CD4-positive, alpha-beta T cell treated with Interleukin-15 for 4 hours (primary cell): Measurements from ENCODE around the gene SRP68.
"Not testable (repeated sequence)": the region's sequence is repeated elsewhere in the genome, so short reads cannot be mapped to it uniquely, and the experiment has no call there.

Experiments used
- DNase-seq: peaks from one replicate; pipeline ENCODE4 v3.0.0-alpha.2; 2020; ENCODE audit warnings: low spot score

The SRP68 gene

DNA sequence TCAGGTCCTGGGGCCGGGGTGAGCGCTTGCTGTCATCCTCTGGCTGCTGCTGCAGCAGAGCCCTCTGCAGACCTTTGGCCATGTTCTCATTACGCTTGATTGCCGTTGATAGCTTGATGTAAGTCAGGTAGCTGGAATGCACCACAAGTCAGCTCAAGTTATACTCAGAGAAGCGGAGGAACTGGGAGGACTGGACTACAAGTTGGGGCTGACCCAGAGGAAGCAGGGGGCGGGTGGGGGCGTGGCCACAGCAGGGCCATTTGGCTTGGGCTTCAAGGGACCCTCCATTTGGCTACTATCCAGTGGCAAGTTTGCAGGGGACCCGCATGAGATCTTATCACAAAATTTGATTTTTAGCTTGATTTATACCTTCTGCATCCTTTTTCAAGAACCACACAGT lies 26.3 kb downstream of the SRP68 start:
- DNase-seq: no peak

DNA sequence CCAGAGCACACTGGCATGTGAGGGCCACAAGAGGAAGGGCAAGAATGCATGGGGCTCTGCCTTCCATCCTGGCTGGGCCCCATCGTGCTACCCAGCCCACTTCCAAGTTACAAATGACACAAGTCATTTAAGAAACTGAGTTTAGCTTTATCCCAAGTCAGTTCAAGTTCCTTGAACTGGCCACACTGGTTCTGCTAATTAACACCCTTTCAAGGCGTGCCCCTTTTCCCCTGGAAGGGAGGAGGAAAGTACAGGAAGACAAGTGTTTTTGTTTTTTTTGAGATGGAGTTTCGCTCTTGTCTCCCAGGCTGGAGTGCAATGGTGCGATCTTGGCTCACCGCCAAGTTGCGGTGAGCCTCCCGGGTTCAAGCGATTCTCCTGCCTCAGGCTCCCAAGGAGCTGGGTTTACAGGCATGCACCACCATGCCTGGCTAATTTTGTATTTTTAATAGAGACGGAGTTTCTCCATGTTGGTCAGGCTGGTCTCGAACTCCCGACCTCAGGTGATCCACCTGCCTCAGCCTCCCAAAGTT lies 27.8 kb downstream of the SRP68 start:
- not testable (repeated sequence) for DNase-seq

DNA sequence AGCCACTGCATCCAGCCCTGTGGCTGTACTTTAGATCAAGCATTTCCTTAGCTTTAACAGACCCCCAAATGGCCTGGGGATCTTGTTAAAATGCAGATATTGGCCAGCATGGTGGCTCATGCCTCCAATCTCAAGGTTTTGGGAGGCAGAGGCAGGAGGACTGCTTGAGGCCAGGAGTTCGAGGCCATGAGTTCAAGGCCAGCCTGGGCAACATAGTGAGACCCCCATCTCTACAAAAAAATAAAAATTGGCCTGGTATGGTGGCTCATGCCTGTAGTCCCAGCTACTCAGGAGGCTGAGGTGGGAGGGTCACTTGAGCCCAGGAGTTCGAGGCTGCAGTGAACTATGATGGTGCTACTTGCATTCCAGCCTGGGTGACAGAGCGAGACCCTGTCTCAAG lies 29.4 kb downstream of the SRP68 start:
- DNase-seq: not testable (repeated sequence)

DNA sequence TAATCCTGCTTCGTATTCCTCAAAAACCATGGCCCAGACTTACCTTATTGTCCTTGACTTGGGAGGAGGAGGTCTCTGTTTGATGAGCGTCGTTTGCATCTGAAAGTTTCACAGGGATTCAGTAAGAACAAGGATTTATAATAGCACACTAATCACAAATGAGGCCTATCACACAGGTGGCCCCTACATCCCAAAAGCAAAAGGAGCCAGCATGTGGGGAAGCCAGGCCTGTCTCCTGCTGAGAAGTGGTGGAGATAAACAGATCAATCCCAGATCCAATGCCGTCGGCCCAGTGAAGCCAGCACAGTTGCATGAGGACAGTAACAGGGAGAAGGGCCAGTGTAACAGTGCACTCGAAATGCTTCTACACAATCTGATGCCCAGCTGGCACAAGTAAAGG lies 31.9 kb downstream of the SRP68 start:
- no peak for DNase-seq

DNA sequence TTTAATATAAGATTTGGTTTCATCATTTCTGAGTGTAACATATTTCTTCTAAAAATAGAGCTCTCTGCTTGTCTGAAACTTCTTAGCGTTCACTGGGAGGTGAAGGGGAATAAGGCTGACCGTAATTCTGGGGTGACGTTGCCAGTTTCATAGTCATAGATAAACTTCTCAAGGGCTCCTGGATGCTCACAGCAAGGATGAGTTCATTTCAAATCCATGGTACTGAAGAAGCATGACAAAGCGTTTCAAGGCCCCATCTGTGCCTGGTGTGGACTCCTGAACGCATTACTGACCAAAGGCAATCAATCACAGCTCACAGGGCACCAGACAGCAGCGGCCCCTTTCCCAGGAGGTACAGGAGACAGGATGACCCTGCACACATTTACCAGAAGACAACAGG lies 33.2 kb downstream of the SRP68 start:
- DNase-seq: no peak

DNA sequence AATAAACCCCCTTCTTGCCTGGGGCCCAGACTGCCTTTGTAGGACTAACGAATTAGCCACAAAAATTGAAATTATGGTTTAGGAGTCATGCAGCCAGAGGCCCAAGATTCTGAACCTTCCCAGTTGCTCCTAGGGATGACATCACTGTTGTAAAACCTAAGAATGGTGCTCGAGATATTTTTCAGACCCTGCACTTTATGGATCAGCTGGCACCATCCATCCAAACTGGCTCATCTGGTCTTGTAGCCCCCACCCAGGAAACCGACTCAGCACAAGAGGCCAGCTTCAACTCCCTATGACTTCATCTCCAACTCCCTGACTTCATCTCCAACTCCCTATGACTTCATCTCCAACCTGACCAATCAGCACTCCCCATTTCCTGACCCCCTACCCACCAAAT lies 34.3 kb downstream of the SRP68 start:
- no peak for DNase-seq

DNA sequence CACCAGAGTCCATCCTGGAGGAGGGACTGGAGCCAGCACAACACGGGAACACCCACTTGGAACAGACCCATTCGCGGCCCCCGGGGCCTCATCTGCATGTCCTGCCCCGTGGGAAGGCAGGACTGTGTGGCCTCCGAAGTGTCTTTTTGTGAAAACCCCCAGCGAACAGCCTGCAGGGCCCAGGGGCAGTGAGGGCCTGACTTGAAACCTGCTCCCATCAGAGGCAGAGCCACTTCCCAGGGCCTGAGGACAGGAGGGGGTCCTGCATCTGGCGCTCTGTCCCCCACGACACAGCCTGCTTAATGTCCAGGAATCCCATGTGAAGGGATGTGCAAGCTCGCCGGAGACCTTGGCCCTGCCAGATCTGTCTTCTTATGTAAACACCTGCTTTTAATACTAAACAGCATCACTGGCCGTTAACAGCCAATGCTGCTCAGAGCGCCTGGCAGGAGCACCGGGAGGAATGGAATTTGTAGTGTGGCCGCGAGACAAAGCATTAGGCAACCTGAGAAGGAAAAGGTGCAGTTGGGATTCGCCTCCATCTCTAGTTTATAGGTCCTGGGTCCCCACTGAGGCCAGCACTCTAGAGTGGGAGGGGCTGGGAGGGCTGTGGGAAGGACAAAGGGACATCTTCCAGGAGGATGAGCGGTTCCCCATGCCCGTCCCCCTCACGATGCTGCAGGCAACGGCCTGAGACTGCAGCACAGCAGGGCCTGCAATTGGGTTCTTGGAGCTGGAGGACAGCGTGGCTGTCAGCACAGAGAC lies 35.6 kb downstream of the SRP68 start:
- no peak for DNase-seq

DNA sequence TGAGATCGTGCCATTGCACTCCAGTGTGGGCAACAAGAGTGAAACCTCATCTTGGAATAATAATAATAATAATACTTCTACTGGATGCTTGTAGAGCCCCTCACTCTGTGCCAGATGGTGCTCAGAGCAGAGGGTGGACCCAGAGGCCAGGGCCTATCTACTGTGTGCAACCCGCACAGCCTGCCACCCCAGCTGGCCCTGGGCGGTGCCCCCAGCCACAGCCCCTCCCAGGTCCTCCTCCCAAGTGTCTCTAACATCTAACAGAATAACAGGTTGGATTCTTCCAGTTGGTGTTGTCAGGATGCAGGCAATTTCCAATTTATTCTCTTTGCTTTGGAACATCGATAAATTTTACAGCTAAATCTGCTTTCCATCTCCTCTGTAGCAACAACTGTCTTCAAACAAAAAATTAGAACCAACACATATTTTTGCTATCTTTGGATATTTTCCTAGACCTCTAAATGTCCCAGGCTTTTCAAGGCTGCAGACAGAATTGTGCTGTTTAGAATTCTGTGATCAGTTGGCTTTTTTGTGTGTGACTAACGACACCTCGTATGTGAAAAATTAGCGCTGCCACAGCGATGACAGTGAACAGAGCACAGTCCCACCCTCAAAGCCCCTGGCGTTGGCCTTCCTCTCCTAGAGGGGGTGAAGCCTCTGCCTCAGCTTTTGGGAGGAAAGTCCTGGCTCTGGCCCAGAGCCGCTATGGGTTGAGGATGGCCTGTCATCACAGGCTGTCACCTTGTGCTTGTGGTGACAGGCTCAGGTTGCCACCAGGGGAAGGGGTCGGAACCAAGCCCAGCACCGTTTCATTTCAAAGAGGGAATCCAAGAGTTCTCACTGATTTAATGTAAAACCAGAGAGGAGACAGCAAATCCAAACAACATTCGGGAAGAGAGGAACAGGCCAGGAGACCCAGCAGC lies 37.6 kb downstream of the SRP68 start:
- no peak for DNase-seq

DNA sequence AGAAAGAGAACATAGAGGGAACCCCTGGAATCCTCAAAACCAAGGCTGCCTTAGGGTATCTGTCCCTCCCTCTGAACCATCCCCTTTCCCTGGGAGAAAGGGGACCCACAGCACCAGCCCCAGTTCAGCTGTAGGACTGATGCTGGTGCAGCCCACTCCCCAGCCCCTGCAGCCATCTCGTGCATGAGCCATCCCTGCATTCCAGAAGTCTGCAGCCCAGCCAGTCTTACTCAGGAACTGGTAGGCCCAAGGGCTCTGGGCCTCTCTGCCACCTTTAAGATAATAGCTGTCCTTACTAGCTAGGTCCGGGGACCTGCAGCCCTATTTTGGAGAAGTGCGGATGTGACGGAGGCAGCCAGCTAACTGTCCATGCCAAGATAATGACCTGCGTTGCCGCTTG lies 39.2 kb downstream of the SRP68 start:
- DNase-seq: no peak

DNA sequence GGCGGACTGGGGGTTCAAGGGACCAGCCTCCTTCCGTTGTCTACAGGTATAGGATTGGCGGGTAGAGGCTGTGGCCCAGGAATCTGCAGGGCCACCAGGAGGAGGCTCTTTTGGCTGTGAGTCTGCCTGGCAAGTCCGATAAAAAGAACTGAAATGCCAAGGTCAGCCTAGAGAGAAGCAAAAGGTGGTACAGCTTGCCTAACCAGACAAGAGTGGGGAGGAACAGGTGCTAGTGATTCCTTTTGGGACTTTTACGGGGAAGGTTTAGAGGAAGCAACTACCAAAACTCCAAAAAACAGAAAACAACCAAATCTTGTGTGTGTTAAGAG lies 39.6 kb downstream of the SRP68 start:
- DNase-seq: no peak

DNA sequence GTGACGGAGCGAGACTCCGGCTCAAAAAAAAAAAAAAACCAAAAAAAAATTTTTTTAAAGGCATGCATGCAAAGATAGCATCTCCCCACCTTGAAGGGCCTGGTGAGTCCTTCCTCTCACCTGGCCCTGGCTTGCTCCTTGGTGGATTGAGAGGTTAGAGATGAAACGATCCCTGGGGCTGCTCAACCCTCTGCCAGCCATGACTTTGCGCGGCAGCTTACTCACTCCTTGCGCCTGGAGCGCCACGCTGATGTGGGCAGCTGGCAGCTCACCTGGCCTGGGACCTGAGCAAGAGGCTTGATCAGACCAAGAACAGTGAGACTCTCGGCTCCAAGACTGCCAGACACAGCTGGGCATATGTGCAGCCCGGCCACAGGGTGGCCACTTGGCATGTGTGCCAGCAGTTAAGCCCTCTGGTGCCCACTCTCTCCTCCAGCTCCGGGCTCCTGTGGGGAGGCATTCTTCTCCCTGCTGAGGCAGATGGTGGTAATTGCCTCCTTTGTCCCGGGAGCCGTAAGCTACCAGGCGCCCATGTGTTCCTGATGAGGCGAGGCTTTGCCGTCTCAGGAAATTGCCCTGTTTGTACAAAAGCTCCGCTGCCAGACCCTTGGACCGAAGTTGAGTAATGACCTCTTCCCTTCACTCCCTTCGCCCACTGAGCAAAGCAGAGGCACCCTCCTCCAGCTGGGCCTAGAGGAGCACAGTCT lies 40.1 kb downstream of the SRP68 start:
- DNase-seq: no peak

DNA sequence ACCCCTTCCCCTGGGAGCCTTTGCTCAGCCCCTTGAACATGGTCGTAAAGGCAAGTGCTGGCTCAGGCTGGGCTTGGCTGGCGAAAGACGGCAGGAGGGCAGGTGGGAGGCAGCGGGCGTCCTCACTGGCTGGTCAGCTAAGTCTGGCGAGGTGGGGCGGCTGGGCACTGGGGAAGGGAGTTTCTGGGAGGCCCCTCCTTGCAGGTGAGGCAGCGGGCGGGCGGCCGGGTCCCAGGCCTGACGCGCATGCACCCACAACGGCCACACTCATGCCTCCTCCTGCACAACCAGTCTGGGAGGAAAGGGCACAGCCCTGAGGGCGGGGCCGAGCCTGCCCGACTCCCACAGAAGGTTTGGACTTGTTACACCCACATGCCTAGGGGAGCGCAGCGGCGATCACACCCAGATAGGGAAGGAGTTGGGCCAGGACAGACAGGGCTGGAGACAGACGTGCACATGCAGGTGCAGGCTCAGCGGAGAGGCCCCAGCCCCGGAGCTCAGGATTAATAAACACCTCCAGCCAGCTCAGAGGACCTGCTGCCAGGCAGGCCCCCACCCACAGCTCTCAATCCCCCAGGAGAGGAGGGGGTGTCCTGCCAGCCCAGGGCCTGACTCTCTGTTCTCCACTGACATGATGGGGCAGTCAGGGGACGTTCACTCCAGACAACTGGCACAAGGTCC lies 45.0 kb downstream of the SRP68 start, which contains the start of gene EVPL:
EVPL (minus strand) TSS at position 148 of the 681 bp plus-strand sequence; CDS start at position 40, 108 bp downstream.
- no peak for DNase-seq

DNA sequence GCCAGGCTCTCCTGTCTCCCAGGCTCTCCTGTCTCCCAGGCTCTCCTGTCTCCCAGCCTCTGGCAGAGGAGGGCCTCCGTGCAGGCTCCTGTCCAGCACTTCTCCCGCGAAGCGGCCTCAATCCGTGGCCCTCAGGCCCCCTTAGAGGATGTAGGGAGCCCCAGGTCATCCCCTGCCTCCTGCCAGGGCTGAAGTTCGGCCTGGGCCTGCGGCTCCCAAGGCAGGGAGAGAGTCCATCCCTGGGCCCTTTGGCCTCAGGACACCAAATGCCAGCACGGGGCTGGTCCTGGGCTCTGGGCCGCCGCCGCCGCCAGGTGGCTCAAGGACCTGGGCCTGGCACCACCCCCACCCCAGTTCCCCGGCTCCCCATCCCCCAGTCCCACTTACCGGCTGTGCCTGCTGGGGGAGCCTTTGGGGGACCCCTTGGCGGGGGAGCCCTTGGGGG lies 45.6 kb downstream of the SRP68 start:
- no peak for DNase-seq

DNA sequence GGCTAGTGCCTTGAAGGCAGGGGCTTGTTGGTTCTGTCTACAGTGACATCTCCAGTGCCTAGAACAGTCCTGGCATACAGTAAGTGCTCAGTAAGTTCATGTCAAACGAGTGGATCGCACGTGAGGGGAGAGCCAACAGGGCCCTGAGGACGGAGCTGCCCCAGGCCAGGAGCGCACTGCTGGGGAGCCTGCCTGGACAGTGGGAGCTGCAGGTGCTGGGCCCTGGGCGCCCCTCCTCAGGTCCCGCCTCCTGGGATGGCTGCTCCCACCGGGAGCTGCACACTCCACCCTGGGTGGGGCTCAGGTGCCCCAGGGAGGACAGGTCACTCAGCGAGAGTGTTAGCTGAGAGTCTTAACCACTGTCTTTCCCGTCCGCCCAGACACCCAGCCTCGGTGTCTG lies 47.0 kb downstream of the SRP68 start:
- no peak for DNase-seq

DNA sequence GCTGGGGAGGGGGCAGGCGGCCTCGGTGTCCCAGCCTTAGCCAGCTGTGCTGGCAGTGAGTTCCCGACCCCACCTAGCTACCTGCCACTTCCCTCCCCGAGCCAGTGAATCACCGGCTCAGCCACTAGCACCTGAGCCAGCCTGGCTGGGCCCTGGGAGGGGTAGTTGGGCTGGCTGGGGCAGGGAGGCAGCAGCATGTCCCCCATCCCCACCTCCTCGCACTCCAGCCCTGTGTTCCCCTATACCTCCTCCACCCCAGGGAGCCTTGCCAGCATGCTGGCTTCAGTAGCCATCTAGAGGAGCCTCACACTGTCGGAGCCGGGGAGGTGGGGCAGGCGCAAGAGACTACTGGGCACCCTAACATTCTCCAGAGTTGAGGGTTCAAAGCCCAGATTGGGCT lies 48.0 kb downstream of the SRP68 start:
- no peak for DNase-seq

DNA sequence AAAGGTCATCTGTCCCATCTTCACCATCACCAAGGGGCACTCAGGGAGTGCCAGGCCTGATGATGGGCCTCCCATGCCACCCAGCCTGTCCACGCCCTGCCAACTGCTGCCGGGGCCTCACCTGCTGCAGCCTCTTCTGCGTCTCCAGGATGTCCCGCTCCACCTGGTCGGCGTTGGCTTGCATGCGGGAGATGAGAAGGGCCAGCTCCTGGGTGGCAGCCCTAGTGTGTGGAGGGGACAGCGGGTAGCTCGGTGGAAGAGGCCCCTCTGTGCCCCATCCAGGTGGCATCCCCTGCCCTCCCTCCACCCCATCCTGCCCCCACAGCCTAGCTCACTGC lies 48.4 kb downstream of the SRP68 start:
- no peak for DNase-seq

DNA sequence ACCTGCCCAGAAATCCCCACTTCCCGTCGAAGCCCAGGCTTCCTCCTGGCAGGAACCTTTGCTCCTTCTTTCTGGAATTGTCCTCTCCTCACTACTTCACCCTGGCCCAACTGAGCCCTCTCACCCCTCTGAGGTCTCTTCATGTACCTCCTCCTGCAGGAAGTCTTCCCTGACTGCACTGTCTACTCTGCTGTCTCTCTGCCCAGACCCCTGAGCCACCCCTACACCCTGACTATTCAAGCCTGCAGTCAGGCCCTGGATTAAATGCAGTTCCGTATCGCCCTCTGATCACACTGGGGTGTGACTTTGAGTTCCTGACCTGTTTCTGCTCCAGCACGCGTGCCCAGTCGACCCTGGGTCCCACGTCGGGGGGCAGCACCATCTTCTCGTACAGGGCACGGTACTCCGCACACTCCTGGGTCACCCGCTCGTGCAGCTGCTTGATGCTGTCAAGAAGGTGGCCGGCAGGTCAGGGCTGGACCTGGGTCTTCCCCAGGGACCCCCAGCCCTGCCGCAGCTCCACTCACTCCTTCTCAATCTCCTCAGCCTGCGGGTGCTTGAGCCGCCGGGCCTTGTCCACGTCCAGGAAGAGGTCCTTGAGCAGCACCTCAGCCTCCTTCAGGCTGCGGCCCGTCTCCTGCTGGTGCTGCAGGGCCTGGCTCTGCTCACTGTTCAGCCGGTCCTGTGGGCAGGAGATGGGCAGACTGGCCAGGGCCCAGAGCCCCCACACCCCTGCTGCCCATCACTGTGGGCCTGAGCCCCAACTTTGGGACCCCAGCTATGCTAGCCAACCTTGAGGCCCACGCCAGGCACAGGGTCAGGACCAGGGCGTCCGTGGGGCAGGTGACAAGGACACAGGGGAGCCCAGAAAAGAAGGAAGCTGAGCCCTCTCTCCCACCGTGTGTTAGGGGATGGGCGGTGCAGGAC lies 49.1 kb downstream of the SRP68 start:
- DNase-seq: no peak

DNA sequence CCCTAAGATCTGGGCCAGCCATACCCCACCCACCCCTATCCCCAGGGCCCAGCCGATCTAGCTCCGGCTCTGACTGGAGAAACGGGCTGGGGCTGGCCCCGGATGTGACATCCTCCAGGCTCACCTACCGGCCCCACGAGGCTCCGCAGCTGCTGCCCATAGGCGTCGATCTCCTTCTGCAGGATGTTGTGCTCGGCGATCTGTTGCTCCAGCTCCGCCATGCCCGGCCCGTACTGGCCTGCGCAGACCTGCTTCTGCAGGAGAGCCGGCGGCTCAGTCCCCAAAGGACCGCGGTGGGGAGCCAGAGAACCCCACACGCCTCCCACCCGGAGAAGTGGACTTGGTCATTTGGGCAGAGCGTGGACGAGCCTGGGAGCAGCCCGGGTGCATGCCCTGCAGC lies 50.0 kb downstream of the SRP68 start:
- DNase-seq: no peak

DNA sequence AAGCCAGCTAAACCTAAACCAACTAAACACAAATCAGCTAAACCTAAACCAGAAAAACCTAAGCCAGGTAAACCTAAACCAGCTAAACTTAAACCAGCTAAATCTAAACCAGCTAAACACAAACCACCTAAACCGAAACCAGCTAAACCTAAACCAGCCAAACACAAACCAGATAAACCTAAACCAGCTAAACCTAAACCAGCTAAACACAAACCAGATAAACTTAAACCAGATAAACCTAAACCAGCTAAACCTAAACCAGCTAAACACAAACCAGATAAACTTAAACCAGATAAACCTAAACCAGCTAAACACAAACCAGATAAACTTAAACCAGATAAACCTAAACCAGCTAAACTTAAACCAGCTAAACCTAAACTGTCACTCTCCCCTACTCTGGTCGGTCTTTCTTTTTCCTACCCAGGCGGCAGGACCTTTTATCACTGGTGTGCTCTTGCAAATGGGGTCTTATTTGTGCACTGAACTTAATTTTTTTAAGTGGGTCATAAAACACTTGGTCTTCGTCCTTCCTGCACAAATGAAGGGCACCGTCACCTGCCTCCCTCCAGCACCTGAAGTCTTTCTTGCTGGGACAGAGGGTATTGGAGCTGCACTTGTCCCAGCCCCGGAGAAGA lies 52.4 kb downstream of the SRP68 start:
- DNase-seq: no peak

DNA sequence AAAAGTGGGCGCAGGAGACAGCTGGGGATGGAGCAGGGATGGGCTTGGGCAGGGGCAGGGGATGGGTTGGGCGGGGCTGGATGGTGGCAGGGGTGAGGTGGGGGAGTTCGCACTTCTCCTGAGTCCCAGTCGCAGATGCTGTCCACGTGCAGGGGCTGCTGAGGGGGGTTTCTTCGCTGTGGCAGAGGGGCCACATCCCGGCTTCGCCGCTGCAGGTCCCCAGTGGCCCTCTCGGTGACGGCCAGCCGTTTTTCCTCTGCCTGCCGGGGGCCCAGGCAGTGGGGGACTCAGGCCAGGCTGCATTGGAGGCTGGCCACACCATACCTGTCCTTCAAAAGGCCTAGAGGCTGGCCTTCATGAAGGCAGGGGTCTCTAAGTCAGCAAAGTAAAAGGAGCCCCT lies 53.5 kb downstream of the SRP68 start:
- no peak for DNase-seq
